Left lobe of liver (tissue), 2 donors: Measurements from ENCODE around the gene GPR3. TPM values are rescaled to one million over a fixed set of nuclear protein-coding genes. Genes with fewer than 3 reads are reported as not detected.
"Not testable (repeated sequence)": the region's sequence is repeated elsewhere in the genome, so short reads cannot be mapped to it uniquely, and the experiment has no call there.

Experiments
- ATAC-seq: fragments of 200-7000 bp; cut with Tn5 transposase; one replicate; pipeline ENCODE4 v1.9.1; 2020; ENCODE audit warnings: mild to moderate bottlenecking, moderate library complexity
- DNase-seq: peaks from one replicate; pipeline ENCODE4 v3.0.0-alpha.2; 2020; ENCODE audit warnings: low spot score
- total RNA-seq: library from RNA; stranded (reverse); gene quantifications from one replicate; pipeline ENCODE4 v1.2.1, GENCODE V29; 2021
- donor health status: DM: no; HTN: no; CAD: no; lungs with moderate emphysema.
- donor health status: DM: no; HTN: yes; CAD: no.

GPR3 gene
- total RNA-seq, 1 donor from 2014 or later = not detected

- ATAC-seq = no peak
- DNase-seq = no peak
Observed at GRCh38 chr1:27398405-27399149, 6.2 kb downstream of the GPR3 start.

- no peak for DNase-seq
Observed at GRCh38 chr1:27399251-27400025, 7.0 kb downstream of the GPR3 start.

GRCh38 chr1:27400082-27400962, 7.9 kb downstream of the GPR3 start:
- ATAC-seq (no peak), DNase-seq (no peak)

More at GRCh38 chr1:27399251-27400025, 7.0 kb downstream of the GPR3 start:
- no peak for ATAC-seq

- DNase-seq = no peak
- ATAC-seq = no peak
Observed at GRCh38 chr1:27400963-27401341, 8.5 kb downstream of the GPR3 start.

GRCh38 chr1:27402349-27402754, 9.9 kb downstream of the GPR3 start:
- DNase-seq (peak; percentile 56), ATAC-seq (peak; percentile 72)

- peak; percentile 19 for ATAC-seq
- no peak for DNase-seq
Observed at GRCh38 chr1:27403065-27403726, 10.8 kb downstream of the GPR3 start.

GRCh38 chr1:27403931-27404330, 11.5 kb downstream of the GPR3 start:
- no peak for ATAC-seq
- DNase-seq = no peak

- no peak for ATAC-seq
- DNase-seq = no peak
Observed at GRCh38 chr1:27405074-27405473, 12.7 kb downstream of the GPR3 start.

- not testable (repeated sequence) for DNase-seq, ATAC-seq
Observed at GRCh38 chr1:27405598-27406361, 13.4 kb downstream of the GPR3 start.

GRCh38 chr1:27406362-27406680, 13.9 kb downstream of the GPR3 start:
- ATAC-seq (no peak), DNase-seq (no peak)

GRCh38 chr1:27406791-27407190, 14.4 kb downstream of the GPR3 start:
- ATAC-seq = not testable (repeated sequence)

GRCh38 chr1:27408151-27408550, 15.7 kb downstream of the GPR3 start:
- DNase-seq = no peak
- no peak for ATAC-seq

More at GRCh38 chr1:27406791-27407190, 14.4 kb downstream of the GPR3 start:
- DNase-seq = not testable (repeated sequence)

- DNase-seq = no peak
- ATAC-seq = no peak
Observed at GRCh38 chr1:27409669-27410068, 17.2 kb downstream of the GPR3 start.

GRCh38 chr1:27410709-27411108, 18.3 kb downstream of the GPR3 start:
- no peak for ATAC-seq

GRCh38 chr1:27412502-27412901, 20.1 kb downstream of the GPR3 start:
- DNase-seq (no peak), ATAC-seq (no peak)

More at GRCh38 chr1:27410709-27411108, 18.3 kb downstream of the GPR3 start:
- no peak for DNase-seq

- ATAC-seq (peak; percentile 78), DNase-seq (no peak)
Observed at GRCh38 chr1:27413004-27413403, 20.6 kb downstream of the GPR3 start.

- ATAC-seq = no peak
Observed at GRCh38 chr1:27414091-27414490, 21.7 kb downstream of the GPR3 start.

GRCh38 chr1:27416387-27417111, 24.1 kb downstream of the GPR3 start:
- peak; percentile 77 for ATAC-seq
- DNase-seq = no peak

More at GRCh38 chr1:27414091-27414490, 21.7 kb downstream of the GPR3 start:
- DNase-seq = no peak

- no peak for DNase-seq
- no peak for ATAC-seq
Observed at GRCh38 chr1:27417713-27418112, 25.3 kb downstream of the GPR3 start.
